ENCODE data around the gene CPNE4.

Gene CPNE4

GRCh38 chr3:131730581-131730980 lies 304.2 kb downstream of the CPNE4 start:
- no peak for DNase-seq

GRCh38 chr3:131729643-131730017 lies 305.2 kb downstream of the CPNE4 start:
- DNase-seq, result no peak

GRCh38 chr3:131728898-131729642 lies 305.7 kb downstream of the CPNE4 start:
- DNase-seq, result no peak

GRCh38 chr3:131725414-131725813 lies 309.4 kb downstream of the CPNE4 start:
- no peak for DNase-seq

- no peak for DNase-seq
Measured at GRCh38 chr3:131723343-131723742, 311.5 kb downstream of the CPNE4 start.

- DNase-seq, result no peak
Measured at GRCh38 chr3:131717493-131717892, 317.3 kb downstream of the CPNE4 start.

- DNase-seq, result no peak
Measured at GRCh38 chr3:131716943-131717342, 317.9 kb downstream of the CPNE4 start.

- no peak for DNase-seq
Measured at GRCh38 chr3:131716007-131716406, 318.8 kb downstream of the CPNE4 start.

- no peak for DNase-seq
Measured at GRCh38 chr3:131714585-131715220, 320.1 kb downstream of the CPNE4 start.

- no peak for DNase-seq
Measured at GRCh38 chr3:131713416-131714123, 321.2 kb downstream of the CPNE4 start.

GRCh38 chr3:131712662-131713061 lies 322.2 kb downstream of the CPNE4 start:
- DNase-seq, result no peak

GRCh38 chr3:131711114-131711768 lies 323.6 kb downstream of the CPNE4 start:
- no peak for DNase-seq

- no peak for DNase-seq
Measured at GRCh38 chr3:131708241-131708640, 326.6 kb downstream of the CPNE4 start.

- DNase-seq, result no peak
Measured at GRCh38 chr3:131705558-131706051, 329.2 kb downstream of the CPNE4 start.

- DNase-seq, result no peak
Measured at GRCh38 chr3:131705099-131705498, 329.7 kb downstream of the CPNE4 start.

- DNase-seq, result no peak
Measured at GRCh38 chr3:131704098-131704497, 330.7 kb downstream of the CPNE4 start.

- no peak for DNase-seq
Measured at GRCh38 chr3:131702146-131702545, 332.7 kb downstream of the CPNE4 start.

GRCh38 chr3:131701153-131701770 lies 333.6 kb downstream of the CPNE4 start:
- no peak for DNase-seq

- no peak for DNase-seq
Measured at GRCh38 chr3:131699001-131699400, 335.8 kb downstream of the CPNE4 start.

GRCh38 chr3:131694376-131694775 lies 340.4 kb downstream of the CPNE4 start:
- DNase-seq, result no peak

GRCh38 chr3:131692356-131692755 lies 342.5 kb downstream of the CPNE4 start:
- no peak for DNase-seq

GRCh38 chr3:131690800-131691199 lies 344.0 kb downstream of the CPNE4 start:
- no peak for DNase-seq

GRCh38 chr3:131688370-131688769 lies 346.4 kb downstream of the CPNE4 start:
- no peak for DNase-seq

All from KG1 (cell line).